ENCODE data around the gene C16orf87.

The C16orf87 gene

DNA sequence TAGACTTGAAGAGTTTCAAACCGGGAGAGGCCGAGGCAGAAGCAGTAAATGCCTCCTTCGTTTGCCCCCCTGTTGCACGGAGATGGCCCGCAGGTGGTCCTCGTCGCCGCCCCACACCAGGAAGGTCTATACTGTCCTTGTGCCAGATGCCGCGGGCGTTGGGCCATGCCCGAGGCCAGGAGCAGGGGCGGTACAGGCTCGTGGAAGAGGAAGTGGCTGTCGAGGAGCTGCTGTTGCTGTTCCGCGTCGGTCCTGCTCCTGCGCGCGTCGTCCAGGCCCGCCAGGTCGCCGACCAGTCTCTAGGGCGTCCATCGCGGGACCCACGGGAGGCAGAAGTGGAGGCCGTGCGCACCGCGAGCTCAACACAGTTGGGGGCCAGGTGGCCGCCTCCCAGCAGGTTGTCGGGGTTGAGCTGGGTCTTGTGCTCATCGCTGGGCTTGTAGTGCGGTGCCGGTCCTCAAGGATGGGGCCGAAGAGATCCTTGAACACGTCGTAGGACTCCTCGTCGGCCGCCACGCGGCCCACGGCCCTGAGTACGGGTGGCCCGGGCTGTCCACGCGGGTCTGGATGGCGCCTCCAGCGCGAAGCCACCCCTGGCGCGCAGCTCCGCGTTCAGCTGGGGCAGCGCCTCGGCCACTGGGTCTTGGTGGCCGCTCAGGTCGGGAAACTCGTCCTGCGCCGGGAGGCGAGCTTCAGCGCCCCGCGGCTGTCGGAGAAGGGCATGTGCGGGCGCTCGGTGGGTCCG, 13.1 kb upstream of the C16orf87 start:
- no peak for DNase-seq

- no peak for DNase-seq
These were observed 11.4 kb upstream of the C16orf87 start for GRCh38 chr16:46842192-46842895.

- DNase-seq = no peak
These were observed 9.0 kb upstream of the C16orf87 start for GRCh38 chr16:46839986-46840443.

GRCh38 chr16:46836534-46837530, 5.9 kb upstream of the C16orf87 start:
- no peak for DNase-seq

GRCh38 chr16:46833460-46833800, 2.5 kb upstream of the C16orf87 start:
- DNase-seq = no peak

GRCh38 chr16:46832757-46833459, 1.9 kb upstream of the C16orf87 start:
- DNase-seq = no peak

DNA sequence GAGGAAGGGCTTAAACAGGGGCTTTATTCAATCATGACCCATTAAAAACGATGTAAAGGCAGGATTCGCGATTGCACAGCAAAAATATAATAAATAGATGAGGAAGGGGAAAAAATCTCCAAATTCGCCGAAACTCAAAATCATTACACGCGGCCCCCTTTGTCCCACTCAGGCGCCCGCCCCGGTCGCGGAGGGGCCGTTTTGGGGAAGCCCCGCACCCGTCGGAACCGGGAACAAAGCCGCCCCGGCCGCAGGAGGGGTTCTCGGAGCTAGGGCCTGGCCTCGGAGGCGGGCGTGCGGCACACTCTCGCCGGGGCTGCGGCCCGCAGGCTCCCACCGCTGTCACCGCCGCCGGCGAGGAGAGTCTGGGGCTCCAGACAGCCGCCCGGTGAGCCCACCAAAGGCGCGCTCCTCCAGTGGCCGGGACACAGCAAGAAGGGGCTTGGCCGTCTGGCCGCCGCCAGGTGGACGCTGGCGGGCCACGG, 521 bp downstream of the C16orf87 start:
- peak; percentile 30 for DNase-seq

DNA sequence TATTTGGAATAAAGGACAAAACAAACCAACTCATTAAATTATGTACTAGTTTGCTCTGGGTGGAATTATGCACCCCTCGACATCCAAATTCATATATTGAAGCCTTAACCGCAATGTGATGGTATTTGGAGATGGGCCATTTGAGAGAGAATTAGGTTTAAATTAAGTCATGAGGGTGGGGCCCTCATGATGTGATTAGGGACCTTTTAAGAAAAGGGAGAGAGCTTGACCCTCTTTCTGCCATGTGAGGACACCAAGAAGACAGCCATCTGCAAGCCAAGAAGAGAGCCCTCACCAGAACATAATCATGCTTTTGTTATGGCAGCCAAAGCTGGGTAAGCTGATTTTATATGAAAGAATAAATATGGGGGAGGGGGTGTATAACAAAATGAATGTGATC, 2.0 kb downstream of the C16orf87 start:
- no peak for DNase-seq

DNA sequence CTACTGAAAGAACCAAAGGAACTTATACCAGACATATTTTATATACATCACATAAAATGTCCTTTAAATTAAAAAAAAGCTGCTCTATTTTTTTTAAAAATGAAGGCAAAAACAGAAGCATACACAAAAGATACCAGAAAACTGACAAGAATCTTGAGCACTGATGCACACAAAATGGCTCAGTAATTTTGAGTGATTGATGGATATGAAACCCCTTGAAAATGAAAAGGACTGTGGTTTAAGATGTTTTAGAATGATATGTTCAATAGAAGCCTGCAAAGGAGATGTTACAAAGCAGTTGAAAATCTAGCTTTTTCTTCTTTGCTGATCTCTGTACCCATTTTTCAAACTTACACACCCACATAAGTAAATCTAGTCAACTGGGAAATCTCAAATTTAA, 2.7 kb downstream of the C16orf87 start:
- DNase-seq = no peak

DNA sequence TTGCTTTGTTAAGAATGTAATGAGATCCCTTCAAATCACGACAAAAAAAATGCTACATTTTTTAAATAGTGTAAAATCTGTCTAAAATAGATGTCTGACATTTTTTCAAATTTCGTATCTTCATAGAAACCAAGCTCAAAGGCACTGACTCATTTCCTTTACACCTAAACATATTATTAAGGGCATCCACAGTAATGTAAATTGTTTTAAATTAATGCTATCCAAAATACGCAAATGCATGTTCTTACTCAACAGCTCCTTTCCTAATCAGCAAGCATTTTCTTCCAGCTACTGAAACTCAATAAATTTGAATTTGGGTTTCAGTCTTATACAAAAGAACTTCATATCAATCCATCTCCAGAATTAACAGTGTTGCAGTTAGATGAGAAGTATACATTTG, 4.3 kb downstream of the C16orf87 start:
- no peak for DNase-seq

GRCh38 chr16:46822270-46822669, 8.7 kb downstream of the C16orf87 start:
- peak; percentile 42 for DNase-seq

DNA sequence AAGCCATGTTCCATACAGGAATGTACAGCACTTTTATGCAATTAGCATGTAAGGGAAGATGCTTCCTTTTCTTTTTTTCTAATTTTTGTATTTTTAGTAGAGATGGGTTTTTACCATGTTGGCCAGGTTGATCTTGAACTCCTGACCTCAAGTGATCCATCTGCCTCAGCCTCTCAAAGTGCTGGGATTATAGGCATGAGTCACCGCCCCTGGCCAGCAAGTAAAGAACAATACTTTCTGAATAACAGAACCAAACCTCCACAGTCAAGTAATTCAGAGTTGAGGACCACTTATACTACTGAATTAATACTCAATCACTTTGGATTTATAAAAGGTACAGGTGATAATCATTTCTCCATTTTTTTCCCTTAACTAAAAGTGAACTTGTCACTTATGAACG, 13.0 kb downstream of the C16orf87 start:
- DNase-seq = no peak

DNA sequence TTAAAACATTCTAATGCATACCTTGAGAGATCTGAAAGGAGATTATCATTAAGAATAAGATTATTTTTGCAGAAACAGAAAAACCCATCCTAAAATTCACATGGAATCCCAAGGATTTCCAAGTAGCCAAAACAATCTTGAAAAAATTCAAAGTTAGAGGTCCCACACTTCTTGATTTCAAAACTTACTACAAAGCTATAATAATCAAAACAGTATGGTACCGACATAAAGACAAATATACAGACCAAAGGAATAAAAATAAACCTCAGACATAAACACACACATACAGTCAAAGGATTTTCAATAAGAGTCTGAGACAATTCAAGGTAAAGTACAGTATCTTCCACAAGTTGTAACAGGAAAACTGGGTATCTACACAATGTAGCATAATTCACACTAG, 16.2 kb downstream of the C16orf87 start:
- no peak for DNase-seq

DNA sequence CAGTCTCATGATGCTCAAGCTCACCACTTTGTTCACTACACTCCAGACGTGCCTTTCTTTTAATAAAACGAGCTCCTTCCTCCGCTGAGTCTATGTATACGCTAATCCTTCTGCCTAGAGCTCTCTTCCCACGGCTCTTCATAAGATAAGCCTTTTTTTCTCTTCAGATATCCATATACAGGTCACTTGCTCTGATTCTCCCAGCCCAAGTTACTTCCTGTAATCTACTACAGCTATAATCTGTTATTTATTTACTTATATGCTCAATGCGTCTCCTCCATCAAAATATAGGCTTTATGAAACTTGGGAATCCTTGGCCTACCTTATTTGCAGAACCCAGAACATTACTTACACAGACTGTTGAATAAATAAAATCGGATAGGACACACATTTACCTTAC, 17.4 kb downstream of the C16orf87 start:
- no peak for DNase-seq

DNA sequence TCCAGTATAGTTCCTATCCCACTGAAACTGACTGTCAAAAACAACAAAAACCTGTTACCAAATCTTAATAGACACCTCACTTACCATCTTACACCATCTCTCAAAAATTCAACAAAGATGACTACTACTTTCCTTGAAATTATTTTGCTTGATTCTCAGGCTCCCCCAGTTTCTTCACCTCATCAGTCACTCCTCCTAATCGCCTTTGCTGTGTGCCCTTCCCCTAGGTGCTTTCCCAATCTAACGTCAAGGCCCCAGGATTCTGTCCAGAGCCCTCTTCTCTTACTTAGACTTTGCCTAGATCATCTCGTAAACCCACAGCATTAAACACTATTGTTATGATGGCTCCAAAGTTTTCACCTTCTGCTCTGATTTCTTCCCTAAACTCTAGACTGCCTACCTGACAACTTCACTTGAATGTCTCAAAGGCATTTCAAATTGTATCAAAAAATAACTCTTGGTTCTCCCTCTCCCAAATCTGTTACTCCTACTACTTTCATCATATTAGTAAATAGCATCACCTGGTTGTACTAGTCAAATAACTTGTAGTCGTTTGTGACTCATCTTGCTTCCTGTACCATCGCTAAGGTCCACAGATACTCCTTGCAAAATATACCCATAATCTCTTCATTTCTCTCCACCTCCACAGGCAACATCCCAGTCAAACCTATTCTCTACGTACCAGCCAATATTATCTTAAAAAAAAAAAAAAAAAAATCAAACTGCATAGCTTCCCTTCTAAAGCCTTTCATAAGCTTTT, 18.0 kb downstream of the C16orf87 start:
- DNase-seq = no peak

DNA sequence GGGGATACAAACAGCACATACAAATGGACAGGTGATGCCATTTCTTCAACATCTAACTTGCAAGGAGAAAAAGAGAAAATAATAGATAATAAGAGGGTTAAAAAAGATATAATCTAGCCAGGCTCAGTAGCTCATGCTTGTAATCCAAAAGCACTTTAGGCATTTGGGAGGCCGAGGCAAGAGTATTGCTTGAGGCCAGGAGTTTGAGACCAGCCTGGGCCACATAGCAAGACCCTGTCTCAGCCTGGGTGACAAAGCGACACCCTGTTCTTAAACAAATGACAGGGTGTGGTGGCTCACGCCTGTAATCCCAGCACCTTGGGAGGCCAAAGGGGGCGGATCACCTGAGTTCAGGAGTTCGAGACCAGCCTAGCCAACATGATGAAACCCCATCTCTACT, 19.3 kb downstream of the C16orf87 start:
- no peak for DNase-seq

DNA sequence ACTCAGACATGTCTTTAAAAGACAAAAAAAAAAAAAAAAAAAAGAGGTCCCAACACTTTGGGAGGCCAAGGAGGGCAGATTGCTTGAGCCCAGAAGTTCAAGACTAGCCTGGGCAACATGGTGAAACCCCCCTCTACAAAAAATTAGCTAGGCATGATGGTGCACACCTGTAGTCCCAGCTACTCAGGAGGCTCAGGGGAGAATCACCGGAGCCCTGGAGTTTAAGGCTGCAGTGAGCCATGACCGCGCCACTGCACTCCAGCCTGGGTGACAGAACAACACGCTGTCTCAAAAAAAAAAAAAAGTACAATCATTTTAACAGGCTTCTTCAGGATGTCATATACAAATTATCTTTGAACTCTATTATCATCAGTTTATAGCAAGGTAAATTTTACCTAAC, 22.0 kb downstream of the C16orf87 start:
- DNase-seq = no peak

DNA sequence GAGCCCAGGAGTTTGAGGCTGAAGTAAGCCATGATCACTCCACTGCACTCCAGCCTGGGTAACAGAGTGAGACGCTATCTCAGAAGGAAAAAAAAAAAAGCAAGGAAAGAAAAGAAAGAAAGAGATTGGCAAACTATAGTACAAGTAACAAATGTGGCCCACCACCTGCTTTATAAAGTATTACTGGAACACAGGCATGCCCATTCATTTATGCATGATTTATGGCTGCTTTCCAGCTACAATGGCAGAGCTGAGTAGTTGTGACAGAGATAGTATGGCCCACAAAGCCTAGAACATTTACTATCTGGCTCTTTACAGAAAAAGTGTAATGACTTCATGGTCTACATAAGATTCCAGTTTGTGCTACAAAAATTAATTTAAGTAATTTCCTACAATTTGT, 23.6 kb downstream of the C16orf87 start:
- no peak for DNase-seq

DNA sequence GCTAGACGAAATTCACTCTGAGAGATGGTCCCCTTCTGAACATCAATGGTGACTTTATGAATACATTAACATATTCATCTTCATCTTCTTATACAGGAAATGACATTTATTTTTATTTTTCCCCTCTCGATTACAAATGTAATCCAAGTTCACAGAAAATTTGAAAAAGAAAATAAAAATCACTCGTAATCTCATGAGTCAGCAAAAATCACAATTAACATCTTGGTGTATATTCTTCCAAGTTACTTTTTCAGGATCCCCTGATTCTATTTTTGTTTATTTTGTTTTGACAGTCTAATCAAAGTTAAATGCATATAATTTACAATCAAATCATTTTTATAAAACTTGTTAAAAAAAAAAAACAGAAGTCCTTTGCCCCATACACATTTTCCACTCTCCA, 27.6 kb downstream of the C16orf87 start:
- DNase-seq = no peak

DNA sequence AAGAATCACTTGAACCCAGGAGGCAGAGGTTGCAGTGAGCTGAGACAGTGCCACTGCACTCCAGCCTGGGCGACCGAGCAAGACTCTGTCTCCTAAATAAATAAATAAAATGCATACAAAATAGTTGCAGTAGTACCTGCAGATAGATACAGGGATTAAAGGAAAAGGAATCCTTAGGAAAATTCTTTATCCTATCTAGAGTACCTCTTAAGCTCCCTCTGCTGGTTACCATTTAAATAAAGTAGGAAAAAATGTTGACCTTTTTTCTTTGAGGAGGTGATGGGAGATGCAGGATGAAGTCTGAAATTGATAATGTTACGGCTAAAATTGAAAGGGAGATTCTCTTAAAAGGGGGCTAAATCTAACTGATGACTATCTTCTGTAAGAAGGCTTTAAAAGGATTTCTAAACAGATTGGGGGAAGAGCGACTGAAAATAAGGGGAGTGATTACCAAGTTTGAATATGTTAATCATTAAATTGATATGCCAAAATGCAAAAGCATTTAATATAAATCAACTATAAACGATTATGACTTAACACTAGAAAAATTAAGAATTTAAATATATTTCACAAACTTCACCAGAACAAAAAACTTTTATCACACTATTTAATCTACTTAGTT, 29.4 kb downstream of the C16orf87 start:
- DNase-seq = no peak

- no peak for DNase-seq
These were observed 30.5 kb downstream of the C16orf87 start for GRCh38 chr16:46800494-46800893.

Measured in stimulated activated CD4-positive, alpha-beta T cell treated with anti-CD3 and anti-CD28 coated beads, Interleukin-4, amount 100 ng/mL, for 24 hours (primary cell).